Endothelial cell of umbilical vein (primary cell): ENCODE results near the gene TNP1. TPM values are rescaled to one million over a fixed set of nuclear protein-coding genes. Genes with fewer than 3 reads are reported as not detected.

ENCODE experiments used
- BruUV-seq: library from RNA; stranded (reverse); fragments of 400-500 nt; replicated peaks from 2 replicates; lab custom pipeline; 2021; lab: Mats Ljungman, UMichigan
- CTCF ChIA-PET: fragments of 300-600, 350-600 bp; sonication (Branson Sonifier 250); formaldehyde crosslinking; loops from one replicate; lab custom pipeline; 2021; ENCODE audit warnings: antibody characterized with exemption, inconsistent platforms; lab: Charles Lee
- POLR2A ChIA-PET: fragments of 300-600, 350-600 bp; sonication (Branson Sonifier 250); formaldehyde crosslinking; loops from one replicate; lab custom pipeline; 2021; ENCODE audit warnings: antibody characterized with exemption, inconsistent platforms; lab: Charles Lee
- DNase-seq: peaks from one replicate; pipeline ENCODE4 v3.0.0-alpha.2; 2011; ENCODE audit warnings: low read depth, low spot score
- FAIRE-seq: peaks from 2 replicates; lab custom pipeline; 2011; peaks lifted over from hg19 to GRCh38; lab: Jason Lieb, UNC
- H2AFZ ChIP-seq: 2 replicates; pipeline ENCODE4 v1.6.0; 2012; ENCODE audit warnings: low read depth, low read length, control low read depth, inconsistent platforms
- H3K27ac ChIP-seq: 2 replicates; pipeline ENCODE4 v1.5.1; 2011; ENCODE audit warnings: low read depth, mild to moderate bottlenecking, control low read depth, low read length, moderate library complexity; ENCODE audit not compliant: insufficient read depth
- H3K27me3 ChIP-seq, 2 experiments: 2 replicates each; pipeline versions ENCODE4 v1.6.0 to v1.6.1; 2011; ENCODE audit warnings: low read length in 2 of 2, mixed read lengths in 1 of 2; ENCODE audit not compliant: control insufficient read depth in 2 of 2, insufficient read depth in 2 of 2
- H3K36me3 ChIP-seq, 2 experiments: 2 replicates in 1 of 2; 3 replicates in 1 of 2; pipeline ENCODE4 v1.5.1; 2011; ENCODE audit warnings: low read length in 2 of 2, mild to moderate bottlenecking in 1 of 2, moderate library complexity in 1 of 2; ENCODE audit not compliant: control insufficient read depth in 2 of 2, insufficient read depth in 2 of 2; ENCODE audit errors: extremely low read depth in 1 of 2
- H3K4me1 ChIP-seq: 3 replicates; pipeline ENCODE4 v1.5.1; 2011; ENCODE audit warnings: mild to moderate bottlenecking, low read length; ENCODE audit not compliant: control insufficient read depth, insufficient read depth; ENCODE audit errors: extremely low read depth
- H3K4me2 ChIP-seq: 2 replicates; pipeline ENCODE4 v1.6.1; 2011; ENCODE audit warnings: low read length, control low read depth, mixed read lengths; ENCODE audit not compliant: insufficient read depth
- H3K4me3 ChIP-seq, 3 experiments: fragments of 200-600 bp in 1 of 3; sonication (generic), shearing (Covaris generic) in 1 of 3; replicated peaks in 1 of 3; 2 replicates each; pipeline ENCODE4 v1.5.1; 2011 to 2016; ENCODE audit warnings: control low read depth in 3 of 3, low read length in 3 of 3, mild to moderate bottlenecking in 2 of 3, inconsistent platforms in 1 of 3, low read depth in 1 of 3, moderate library complexity in 1 of 3; ENCODE audit not compliant: insufficient read depth in 1 of 3
- H3K79me2 ChIP-seq: 2 replicates; pipeline ENCODE4 v1.6.0; 2012; ENCODE audit warnings: low read length, inconsistent platforms; ENCODE audit not compliant: control insufficient read depth, insufficient read depth
- H3K9ac ChIP-seq: replicated peaks from 2 replicates; pipeline ENCODE3; 2011; ENCODE audit warnings: low read length, control low read depth; ENCODE audit not compliant: insufficient read depth; ENCODE audit errors: extremely low read depth
- H3K9me1 ChIP-seq: replicated peaks from 3 replicates; pipeline ENCODE4 v1.6.0; 2011; ENCODE audit warnings: mild to moderate bottlenecking, low read length; ENCODE audit not compliant: control insufficient read depth, insufficient read depth; ENCODE audit errors: extremely low read depth
- H3K9me3 ChIP-seq: replicated peaks from 2 replicates; pipeline ENCODE4 v1.5.1; 2012; ENCODE audit warnings: low read length, inconsistent platforms; ENCODE audit not compliant: control insufficient read depth, insufficient read depth
- H4K20me1 ChIP-seq: replicated peaks from 2 replicates; pipeline ENCODE3; 2011; ENCODE audit warnings: mild to moderate bottlenecking, low read length; ENCODE audit not compliant: control insufficient read depth, insufficient read depth; ENCODE audit errors: extremely low read depth
- CTCF ChIP-seq, 2 donors: IDR thresholded peaks; 1 replicate in 1 of 2; 2 replicates in 1 of 2; pipeline ENCODE4 v1.5.1; 2011; ENCODE audit warnings: low read length in 2 of 2, mild to moderate bottlenecking in 2 of 2, moderate library complexity in 2 of 2, control low read depth in 1 of 2, inconsistent platforms in 1 of 2, low read depth in 1 of 2; ENCODE audit not compliant: insufficient read depth in 1 of 2; ENCODE audit errors: extremely low read depth in 1 of 2
- EZH2 ChIP-seq: IDR thresholded peaks from 2 replicates; pipeline ENCODE4 v1.6.1; 2012; ENCODE audit warnings: borderline replicate concordance, low read depth, mild to moderate bottlenecking, moderate library complexity, low read length, inconsistent platforms; ENCODE audit not compliant: severe bottlenecking
- FOS ChIP-seq: IDR thresholded peaks from 2 replicates; pipeline ENCODE4 v1.6.1; 2011; ENCODE audit warnings: mild to moderate bottlenecking, low read length, moderate library complexity, borderline replicate concordance; ENCODE audit not compliant: insufficient read depth
- GATA2 ChIP-seq: IDR thresholded peaks from 2 replicates; pipeline ENCODE4 v1.7.0; 2011; ENCODE audit warnings: low read depth, mild to moderate bottlenecking, moderate library complexity, mixed read lengths, low read length; ENCODE audit not compliant: insufficient read length, insufficient read depth
- JUN ChIP-seq: IDR thresholded peaks from 2 replicates; pipeline ENCODE4 v1.6.1; 2011; ENCODE audit warnings: borderline replicate concordance, low read depth; ENCODE audit not compliant: insufficient read length, insufficient read depth
- MYC ChIP-seq: IDR thresholded peaks from one replicate; pipeline ENCODE4 v1.6.1; 2011; ENCODE audit warnings: mild to moderate bottlenecking, low read depth, low read length
- POLR2A ChIP-seq: IDR thresholded peaks from 2 replicates; pipeline ENCODE4 v1.6.1; 2012; ENCODE audit warnings: low read depth, mild to moderate bottlenecking, control low read depth, low read length
- POLR2AphosphoS5 ChIP-seq: IDR thresholded peaks from 2 replicates; pipeline ENCODE4 v1.6.1; 2012; ENCODE audit warnings: low read depth, mild to moderate bottlenecking, control low read depth, low read length, moderate library complexity; ENCODE audit not compliant: insufficient read depth
- dilution Hi-C: fragments of 300-500 bp; cut with MboI; formaldehyde crosslinking; loops from one replicate; pipeline ENCODE4 v1.15.0; 2019; ENCODE audit warnings: low sequenced_read_pairs; ENCODE audit not compliant: extremely low pct_ligation_motif_present
- intact Hi-C: fragments of 100-400 bp; cut with micrococcal nuclease; formaldehyde crosslinking; loops from one replicate; pipeline ENCODE4 v1.10.0; 2022
- polyA plus RNA-seq, 4 experiments: library from polyadenylated mRNA; depleted of rRNA in 3 of 4; stranded (reverse) in 3 of 4; unstranded in 1 of 4; fragments of >200 nt; gene quantifications; 2 replicates each; pipeline versions ENCODE4 v1.2.1 to v1.2.3, GENCODE V29; 2011 to 2012; ENCODE audit warnings: missing spikeins in 1 of 4
- total RNA-seq: library from RNA; stranded (reverse); gene quantifications from 2 replicates; pipeline ENCODE4 v1.2.3, GENCODE V29; 2021
- TF ChIP-seq, protein P1 (sequence below): IDR thresholded peaks from 2 replicates; pipeline ENCODE4 v1.6.1; 2011; ENCODE audit not compliant: insufficient read depth, insufficient read length

Gene TNP1
- total and polyA plus RNA-seq, 2 donors (not counting 3 experiments of a cell fraction or from before 2014, with no cell fraction given), result not detected

GRCh38 chr2:216862628-216863398 is 2.9 kb upstream of the TNP1 start:
- no peak for DNase-seq
- H4K20me1 ChIP-seq, result no peaks in the 10 kb centered on the region
- H3K4me2 ChIP-seq, result no peak overlapping the region
- no peaks in the 10 kb centered on the region for H3K9me3 ChIP-seq
- H2AFZ ChIP-seq, result no peak overlapping the region
- no peak for TF ChIP-seq POLR2AphosphoS5
- TF ChIP-seq JUN, result no peak
- TF ChIP-seq EZH2, result no peak
- no peak for TF ChIP-seq CTCF (IDR thresholded peaks at IDR 0.05; ENCODE audit: extremely low read depth in 1 of 2, insufficient read depth in 1 of 2, low read depth in 1 of 2, low read length in 2 of 2)
- no peak for TF ChIP-seq GATA2
- TF ChIP-seq, protein P1, sequence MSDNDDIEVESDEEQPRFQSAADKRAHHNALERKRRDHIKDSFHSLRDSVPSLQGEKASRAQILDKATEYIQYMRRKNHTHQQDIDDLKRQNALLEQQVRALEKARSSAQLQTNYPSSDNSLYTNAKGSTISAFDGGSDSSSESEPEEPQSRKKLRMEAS, result no peak
- TF ChIP-seq POLR2A, result no peak
- TF ChIP-seq FOS, result no peak
- no peak for TF ChIP-seq MYC
- CTCF ChIA-PET, result no interaction called here
- H3K27me3 ChIP-seq, result no peaks in the 10 kb centered on the region
- POLR2A ChIA-PET, result no interaction called here
- no peak for FAIRE-seq
- H3K4me1 ChIP-seq, result no peaks in the 10 kb centered on the region
- H3K9me1 ChIP-seq, result no peaks in the 10 kb centered on the region
- H3K27ac ChIP-seq, result no peak overlapping the region
- no TSS peak for BruUV-seq
- intact Hi-C loops (no loop called here), dilution Hi-C loops (no loop called here)
- H3K4me3 ChIP-seq, result no peak overlapping the region
- H3K79me2 ChIP-seq, result no peaks in the 10 kb centered on the region
- no peaks in the 10 kb centered on the region for H3K36me3 ChIP-seq
- H3K9ac ChIP-seq, result no peak overlapping the region
